HepG2 (cell line): Measurements from ENCODE around the gene TBC1D20. TPM values are rescaled to one million over a fixed set of nuclear protein-coding genes. Genes with fewer than 3 reads are reported as not detected.

ENCODE experiments used
- RARG ChIP-seq: sonication (generic); formaldehyde crosslinking; IDR thresholded peaks from 2 replicates; pipeline ENCODE4 v1.4.0; 2020; ENCODE audit warnings: low read depth, mild to moderate bottlenecking, missing genetic modification reagents
- RBAK ChIP-seq: sonication (generic); formaldehyde crosslinking; IDR thresholded peaks from 2 replicates; pipeline ENCODE4 v1.5.1; 2020; ENCODE audit warnings: mild to moderate bottlenecking, missing genetic modification reagents
- SNAPC2 ChIP-seq: sonication (generic); formaldehyde crosslinking; IDR thresholded peaks from 2 replicates; pipeline ENCODE4 v1.8.1; 2022; ENCODE audit warnings: mild to moderate bottlenecking, missing genetic modification reagents
- ZNF724P ChIP-seq: sonication (generic); formaldehyde crosslinking; IDR thresholded peaks from 2 replicates; pipeline ENCODE4 v1.8.0; 2022; ENCODE audit warnings: missing genetic modification reagents, borderline replicate concordance
- ZNF816 ChIP-seq: sonication (generic); formaldehyde crosslinking; IDR thresholded peaks from 2 replicates; pipeline ENCODE4 v1.8.0; 2022; ENCODE audit warnings: missing genetic modification reagents, mild to moderate bottlenecking, borderline replicate concordance
- ZZZ3 ChIP-seq: sonication (generic); formaldehyde crosslinking; IDR thresholded peaks from 2 replicates; pipeline ENCODE4 v1.4.0; 2020; ENCODE audit warnings: missing genetic modification reagents, mild to moderate bottlenecking, borderline replicate concordance
- polyA plus RNA-seq, 8 experiments: library from polyadenylated mRNA; depleted of rRNA in 3 of 8; stranded (reverse) in 7 of 8; unstranded in 1 of 8; fragments of >200 nt; fragmentation: Illumina TruSeq in 4 of 8; extraction: Trizol in 4 of 8; gene quantifications; 2 replicates each; pipeline versions ENCODE4 v1.2.1 to v1.2.3, GENCODE V29; 2011 to 2016; ENCODE audit warnings: low read depth in 4 of 8, missing spikeins in 1 of 8, mixed read lengths in 1 of 8; ENCODE audit not compliant: insufficient read depth in 1 of 8
- total RNA-seq, 5 experiments: library from RNA; depleted of rRNA; stranded (reverse); fragments of >200 nt; fragmentation: Illumina TruSeq; extraction: Trizol; gene quantifications; 2 replicates each; pipeline ENCODE4 v1.2.3, GENCODE V29; 2016; ENCODE audit warnings: low read depth in 1 of 5
- TF ChIP-seq, protein P1 (sequence below), 2 experiments: fragments of 450-650 bp in 1 of 2; sonication (generic) in 1 of 2; formaldehyde crosslinking in 1 of 2; IDR thresholded peaks; 2 replicates each; pipeline versions ENCODE4 v1.6.1 to v1.8.0; 2016 to 2022; ENCODE audit warnings: antibody characterized with exemption in 1 of 2, mild to moderate bottlenecking in 1 of 2, missing genetic modification reagents in 1 of 2
- TF ChIP-seq, protein P2 (sequence below): sonication (generic); formaldehyde crosslinking; IDR thresholded peaks from 2 replicates; pipeline ENCODE4 v1.9.0; 2021; ENCODE audit warnings: mild to moderate bottlenecking, missing genetic modification reagents

Gene TBC1D20
- total and polyA plus RNA-seq, 2 of the 13 experiments (the other 11 are each of a cell fraction or from before 2014, with no cell fraction given): 36.6 to 47.1 TPM

DNA sequence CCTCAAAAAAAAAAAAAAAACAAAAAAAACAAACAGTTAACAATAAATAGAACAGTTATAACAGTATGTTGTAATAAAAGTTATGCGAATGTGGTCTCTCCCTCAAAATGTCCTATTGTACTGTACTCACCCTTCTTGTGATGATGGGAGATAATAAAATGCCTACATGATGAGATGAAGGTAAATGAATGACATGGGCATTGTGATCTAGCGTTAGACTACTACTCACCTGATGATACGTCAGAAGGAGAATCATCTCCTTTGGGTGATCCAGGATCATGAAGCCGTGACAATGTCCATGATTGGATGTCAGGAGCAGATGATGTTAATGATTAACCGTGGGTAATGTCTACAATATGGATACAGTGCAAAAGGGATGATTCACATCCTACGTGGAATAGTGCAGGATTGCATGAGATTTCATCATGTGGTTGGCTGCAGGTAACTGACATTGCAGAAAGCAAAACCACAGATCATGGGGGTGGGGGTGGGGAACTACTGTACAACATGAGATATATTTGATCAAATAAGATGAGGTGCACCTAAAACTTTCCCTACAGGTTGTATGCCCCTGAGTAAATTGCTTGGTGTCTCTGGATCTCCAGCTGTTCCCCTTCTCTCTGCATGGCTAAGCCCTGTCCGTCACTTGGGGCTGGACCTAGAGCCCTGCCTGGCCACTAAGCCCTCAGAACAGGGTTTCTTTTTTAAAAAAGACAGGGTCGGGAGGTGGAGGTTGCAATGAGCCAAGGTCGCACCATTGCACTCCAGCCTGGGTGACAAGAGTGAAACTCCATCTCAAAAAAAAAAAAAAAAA lies 60.4 kb downstream of the TBC1D20 start (continued):
- TF ChIP-seq, protein P1, sequence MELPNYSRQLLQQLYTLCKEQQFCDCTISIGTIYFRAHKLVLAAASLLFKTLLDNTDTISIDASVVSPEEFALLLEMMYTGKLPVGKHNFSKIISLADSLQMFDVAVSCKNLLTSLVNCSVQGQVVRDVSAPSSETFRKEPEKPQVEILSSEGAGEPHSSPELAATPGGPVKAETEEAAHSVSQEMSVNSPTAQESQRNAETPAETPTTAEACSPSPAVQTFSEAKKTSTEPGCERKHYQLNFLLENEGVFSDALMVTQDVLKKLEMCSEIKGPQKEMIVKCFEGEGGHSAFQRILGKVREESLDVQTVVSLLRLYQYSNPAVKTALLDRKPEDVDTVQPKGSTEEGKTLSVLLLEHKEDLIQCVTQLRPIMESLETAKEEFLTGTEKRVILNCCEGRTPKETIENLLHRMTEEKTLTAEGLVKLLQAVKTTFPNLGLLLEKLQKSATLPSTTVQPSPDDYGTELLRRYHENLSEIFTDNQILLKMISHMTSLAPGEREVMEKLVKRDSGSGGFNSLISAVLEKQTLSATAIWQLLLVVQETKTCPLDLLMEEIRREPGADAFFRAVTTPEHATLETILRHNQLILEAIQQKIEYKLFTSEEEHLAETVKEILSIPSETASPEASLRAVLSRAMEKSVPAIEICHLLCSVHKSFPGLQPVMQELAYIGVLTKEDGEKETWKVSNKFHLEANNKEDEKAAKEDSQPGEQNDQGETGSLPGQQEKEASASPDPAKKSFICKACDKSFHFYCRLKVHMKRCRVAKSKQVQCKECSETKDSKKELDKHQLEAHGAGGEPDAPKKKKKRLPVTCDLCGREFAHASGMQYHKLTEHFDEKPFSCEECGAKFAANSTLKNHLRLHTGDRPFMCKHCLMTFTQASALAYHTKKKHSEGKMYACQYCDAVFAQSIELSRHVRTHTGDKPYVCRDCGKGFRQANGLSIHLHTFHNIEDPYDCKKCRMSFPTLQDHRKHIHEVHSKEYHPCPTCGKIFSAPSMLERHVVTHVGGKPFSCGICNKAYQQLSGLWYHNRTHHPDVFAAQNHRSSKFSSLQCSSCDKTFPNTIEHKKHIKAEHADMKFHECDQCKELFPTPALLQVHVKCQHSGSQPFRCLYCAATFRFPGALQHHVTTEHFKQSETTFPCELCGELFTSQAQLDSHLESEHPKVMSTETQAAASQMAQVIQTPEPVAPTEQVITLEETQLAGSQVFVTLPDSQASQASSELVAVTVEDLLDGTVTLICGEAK (IDR thresholded peaks at IDR 0.05): no peak
- TF ChIP-seq, protein P1 (CRISPR knock-in tag; IDR thresholded peaks at IDR 0.05): no peak
- peak; percentile 62 for TF ChIP-seq SNAPC2 (CRISPR knock-in tag)
- TF ChIP-seq ZZZ3 (CRISPR knock-in tag): no peak
- TF ChIP-seq, protein P2, sequence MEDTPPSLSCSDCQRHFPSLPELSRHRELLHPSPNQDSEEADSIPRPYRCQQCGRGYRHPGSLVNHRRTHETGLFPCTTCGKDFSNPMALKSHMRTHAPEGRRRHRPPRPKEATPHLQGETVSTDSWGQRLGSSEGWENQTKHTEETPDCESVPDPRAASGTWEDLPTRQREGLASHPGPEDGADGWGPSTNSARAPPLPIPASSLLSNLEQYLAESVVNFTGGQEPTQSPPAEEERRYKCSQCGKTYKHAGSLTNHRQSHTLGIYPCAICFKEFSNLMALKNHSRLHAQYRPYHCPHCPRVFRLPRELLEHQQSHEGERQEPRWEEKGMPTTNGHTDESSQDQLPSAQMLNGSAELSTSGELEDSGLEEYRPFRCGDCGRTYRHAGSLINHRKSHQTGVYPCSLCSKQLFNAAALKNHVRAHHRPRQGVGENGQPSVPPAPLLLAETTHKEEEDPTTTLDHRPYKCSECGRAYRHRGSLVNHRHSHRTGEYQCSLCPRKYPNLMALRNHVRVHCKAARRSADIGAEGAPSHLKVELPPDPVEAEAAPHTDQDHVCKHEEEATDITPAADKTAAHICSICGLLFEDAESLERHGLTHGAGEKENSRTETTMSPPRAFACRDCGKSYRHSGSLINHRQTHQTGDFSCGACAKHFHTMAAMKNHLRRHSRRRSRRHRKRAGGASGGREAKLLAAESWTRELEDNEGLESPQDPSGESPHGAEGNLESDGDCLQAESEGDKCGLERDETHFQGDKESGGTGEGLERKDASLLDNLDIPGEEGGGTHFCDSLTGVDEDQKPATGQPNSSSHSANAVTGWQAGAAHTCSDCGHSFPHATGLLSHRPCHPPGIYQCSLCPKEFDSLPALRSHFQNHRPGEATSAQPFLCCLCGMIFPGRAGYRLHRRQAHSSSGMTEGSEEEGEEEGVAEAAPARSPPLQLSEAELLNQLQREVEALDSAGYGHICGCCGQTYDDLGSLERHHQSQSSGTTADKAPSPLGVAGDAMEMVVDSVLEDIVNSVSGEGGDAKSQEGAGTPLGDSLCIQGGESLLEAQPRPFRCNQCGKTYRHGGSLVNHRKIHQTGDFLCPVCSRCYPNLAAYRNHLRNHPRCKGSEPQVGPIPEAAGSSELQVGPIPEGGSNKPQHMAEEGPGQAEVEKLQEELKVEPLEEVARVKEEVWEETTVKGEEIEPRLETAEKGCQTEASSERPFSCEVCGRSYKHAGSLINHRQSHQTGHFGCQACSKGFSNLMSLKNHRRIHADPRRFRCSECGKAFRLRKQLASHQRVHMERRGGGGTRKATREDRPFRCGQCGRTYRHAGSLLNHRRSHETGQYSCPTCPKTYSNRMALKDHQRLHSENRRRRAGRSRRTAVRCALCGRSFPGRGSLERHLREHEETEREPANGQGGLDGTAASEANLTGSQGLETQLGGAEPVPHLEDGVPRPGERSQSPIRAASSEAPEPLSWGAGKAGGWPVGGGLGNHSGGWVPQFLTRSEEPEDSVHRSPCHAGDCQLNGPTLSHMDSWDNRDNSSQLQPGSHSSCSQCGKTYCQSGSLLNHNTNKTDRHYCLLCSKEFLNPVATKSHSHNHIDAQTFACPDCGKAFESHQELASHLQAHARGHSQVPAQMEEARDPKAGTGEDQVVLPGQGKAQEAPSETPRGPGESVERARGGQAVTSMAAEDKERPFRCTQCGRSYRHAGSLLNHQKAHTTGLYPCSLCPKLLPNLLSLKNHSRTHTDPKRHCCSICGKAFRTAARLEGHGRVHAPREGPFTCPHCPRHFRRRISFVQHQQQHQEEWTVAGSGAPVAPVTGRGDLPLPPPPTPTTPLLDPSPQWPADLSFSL (CRISPR knock-in tag): no peak
- peak; percentile 4; the same call in 1 of the 2 replicates for TF ChIP-seq ZNF816 (CRISPR knock-in tag)
- TF ChIP-seq RBAK (CRISPR knock-in tag): 0 out of 2 replicates have a peak, but pooled peaks have one; percentile 38
- no peak; the same call in 1 of the 2 replicates for TF ChIP-seq RARG (CRISPR knock-in tag)
- peak; percentile 69; the same call in 1 of the 2 replicates for TF ChIP-seq ZNF724P
